ENCODE results near the gene TAPBP. TPM values are rescaled to one million over a fixed set of nuclear protein-coding genes. Genes with fewer than 3 reads are reported as not detected.
"Not testable (repeated sequence)": the region's sequence is repeated elsewhere in the genome, so short reads cannot be mapped to it uniquely, and the experiment has no call there.

Gene TAPBP
- polyA plus RNA-seq, 1 donor from 2014 or later: 605 TPM

DNA sequence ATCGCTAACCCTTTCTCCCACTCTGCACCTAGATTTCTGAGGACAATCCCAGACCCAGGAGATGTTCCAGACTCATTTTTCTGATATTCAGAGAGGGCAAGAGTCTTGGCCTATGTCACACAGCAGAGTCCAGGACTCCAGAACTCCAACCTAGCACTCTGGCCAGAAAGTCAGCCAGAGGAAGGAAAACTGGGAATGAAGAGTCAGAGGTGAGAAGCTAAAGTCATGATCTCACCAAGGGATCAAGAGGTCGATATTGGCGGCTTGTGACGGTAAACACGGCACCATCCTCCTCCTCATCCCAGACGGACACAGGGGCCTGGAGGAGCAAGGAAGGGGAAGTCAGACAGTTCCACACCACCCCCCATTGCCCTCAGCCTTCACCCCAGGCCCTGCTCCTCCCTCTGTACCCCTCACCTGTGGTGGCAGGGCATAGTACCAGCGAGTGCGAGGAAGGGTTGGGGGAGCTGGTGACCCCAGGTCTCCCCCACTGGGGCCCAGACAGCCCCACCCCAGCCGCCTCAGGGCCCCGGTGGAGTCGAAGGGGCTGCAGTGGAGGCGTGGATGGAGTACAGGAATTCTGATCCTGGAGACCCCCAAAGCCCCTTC is 17.0 kb downstream of the TAPBP start:
- H3K27me3 Mint-ChIP-seq: no peaks in the 10 kb centered on the region
- H3K4me1 Mint-ChIP-seq: peaks cover 15 to 22% (median 19%) of the 10 kb centered on the region in 3 donors
- H3K27ac Mint-ChIP-seq: peak overlapping the region; percentile 89 to 99 (median 99)
- no peaks in the 10 kb centered on the region for H3K9me3 Mint-ChIP-seq
- H3K4me3 Mint-ChIP-seq: peak overlapping the region; percentile 75 to 99 (median 95)
- peaks cover 6% of the 10 kb centered on the region for H3K36me3 Mint-ChIP-seq

DNA sequence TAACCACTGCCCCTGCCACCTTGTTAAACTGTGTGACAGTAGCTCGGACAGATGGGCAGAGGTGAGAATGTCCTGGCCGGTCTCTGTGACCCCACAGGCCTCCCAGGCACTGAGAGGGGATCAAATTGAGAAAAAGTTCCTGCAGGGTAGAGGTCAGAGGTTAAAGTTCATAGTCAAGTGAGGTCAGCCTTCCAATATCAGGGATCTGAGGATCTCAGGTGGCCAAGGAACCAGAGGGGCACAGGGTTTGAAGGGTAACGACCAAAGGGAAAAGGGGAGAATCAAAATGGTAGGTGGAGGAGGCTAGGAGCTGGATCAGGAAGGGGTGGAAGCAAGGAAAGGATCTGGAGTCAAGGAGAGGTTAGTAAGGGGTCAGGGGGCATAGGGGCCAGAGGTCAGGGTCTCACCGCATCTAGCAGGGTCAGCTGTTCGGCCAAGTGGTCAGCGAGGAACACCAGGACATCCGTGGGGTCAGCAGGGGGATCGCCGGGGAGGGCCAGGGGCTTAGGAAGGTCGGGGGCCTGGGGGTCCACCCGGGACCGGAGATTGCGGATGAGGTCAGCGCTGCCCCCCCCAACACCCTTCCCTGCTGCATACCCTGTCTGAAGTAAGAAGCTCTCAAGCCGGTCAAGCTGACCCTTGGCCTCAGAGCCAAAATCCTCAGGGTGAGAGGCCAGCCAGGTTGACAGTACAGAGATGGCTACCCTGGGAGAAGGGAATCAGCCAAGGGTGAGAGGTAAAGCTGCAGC is 18.1 kb downstream of the TAPBP start:
- H3K27ac Mint-ChIP-seq: no peak overlapping the region
- H3K9me3 Mint-ChIP-seq: no peaks in the 10 kb centered on the region
- H3K36me3 Mint-ChIP-seq: peaks cover 6% of the 10 kb centered on the region
- H3K4me3 Mint-ChIP-seq: peak overlapping the region in 3 of 4 donors; percentile 23 to 99 (median 43)
- peaks cover 14 to 25% (median 19%) of the 10 kb centered on the region in 3 donors for H3K4me1 Mint-ChIP-seq
- no peaks in the 10 kb centered on the region for H3K27me3 Mint-ChIP-seq

DNA sequence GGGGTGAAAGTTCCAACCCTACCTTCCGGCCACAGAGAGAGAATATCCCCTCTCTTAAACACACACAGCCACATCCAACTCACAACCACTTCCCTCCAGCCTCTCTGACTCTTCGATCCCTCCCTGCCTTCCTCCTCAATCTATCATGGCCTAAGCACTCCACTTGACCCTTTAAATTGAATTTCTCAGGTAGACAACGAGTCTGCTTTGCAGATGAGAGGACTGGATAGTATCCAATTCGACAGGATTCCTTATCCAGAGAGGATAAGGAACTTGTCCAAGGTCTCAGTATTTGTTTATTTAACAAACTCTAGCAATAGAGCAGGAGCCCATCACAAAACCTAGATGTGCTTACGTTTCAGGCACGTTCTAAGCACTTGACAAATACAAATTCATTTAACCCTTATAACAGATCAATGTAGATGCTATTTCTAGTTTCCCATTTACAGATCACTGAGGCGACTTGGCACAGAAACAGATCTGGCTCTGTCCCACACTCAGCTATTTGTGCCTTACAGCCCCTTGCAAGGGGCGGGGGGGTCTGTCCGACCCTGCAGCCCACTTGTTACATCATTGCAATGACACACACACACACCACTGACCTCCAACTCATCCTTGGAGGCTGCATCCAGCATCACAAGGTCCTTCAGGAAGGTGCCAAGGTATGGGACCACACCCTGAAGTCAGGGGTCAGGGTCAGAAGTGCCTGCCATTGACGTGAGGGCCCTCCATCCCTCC is 19.6 kb downstream of the TAPBP start:
- H3K27me3 Mint-ChIP-seq: no peaks in the 10 kb centered on the region
- H3K27ac Mint-ChIP-seq: peak overlapping the region in 2 of 3 donors; percentile 43 to 70
- H3K36me3 Mint-ChIP-seq: peaks cover 6% of the 10 kb centered on the region
- H3K9me3 Mint-ChIP-seq: no peaks in the 10 kb centered on the region
- peak overlapping the region in 2 of 4 donors; percentile 39 to 83 for H3K4me3 Mint-ChIP-seq
- H3K4me1 Mint-ChIP-seq: peaks cover 9 to 22% (median 21%) of the 10 kb centered on the region in 3 donors

DNA sequence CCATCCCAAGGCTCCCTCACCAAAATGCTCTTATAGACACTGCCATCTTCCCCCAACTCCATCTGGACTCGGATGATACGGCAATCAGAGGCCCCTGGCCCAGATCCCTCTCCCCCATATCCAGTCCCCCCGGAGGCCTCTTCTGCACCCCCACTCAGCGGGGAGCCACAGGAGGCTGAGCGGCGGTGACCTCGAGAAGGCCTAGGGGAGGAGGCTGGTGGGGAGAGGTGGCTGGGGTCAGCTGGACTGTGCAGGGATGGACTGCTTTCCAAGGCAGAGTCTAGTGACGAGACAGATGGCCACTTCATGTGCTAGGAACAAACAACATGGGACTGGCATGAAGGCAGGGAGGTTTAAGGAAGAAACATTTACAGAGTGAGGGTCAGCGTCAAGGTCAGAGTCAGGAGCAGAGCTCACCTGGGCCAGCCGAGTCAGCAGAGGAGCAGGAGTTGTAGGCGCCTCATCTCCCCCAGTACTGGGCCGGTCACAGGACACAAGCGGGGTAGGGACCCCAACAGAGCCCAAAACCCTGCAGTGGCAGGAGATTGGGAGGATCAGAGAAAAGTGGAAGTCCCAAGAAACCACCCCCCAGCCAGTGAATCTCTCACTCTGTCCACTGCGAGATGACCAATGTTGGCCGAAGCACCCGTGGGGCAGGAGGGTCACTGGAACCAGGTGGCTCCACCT is 20.7 kb downstream of the TAPBP start:
- Mint-ChIP-seq H3K27ac (no peak overlapping the region), H3K36me3 (peaks cover 8% of the 10 kb centered on the region), H3K4me1 (peaks cover 15 to 25% (median 24%) of the 10 kb centered on the region in 3 donors), H3K9me3 (no peaks in the 10 kb centered on the region), H3K27me3 (no peaks in the 10 kb centered on the region), H3K4me3 (peak overlapping the region in 2 of 4 donors; percentile 51 to 96)

DNA sequence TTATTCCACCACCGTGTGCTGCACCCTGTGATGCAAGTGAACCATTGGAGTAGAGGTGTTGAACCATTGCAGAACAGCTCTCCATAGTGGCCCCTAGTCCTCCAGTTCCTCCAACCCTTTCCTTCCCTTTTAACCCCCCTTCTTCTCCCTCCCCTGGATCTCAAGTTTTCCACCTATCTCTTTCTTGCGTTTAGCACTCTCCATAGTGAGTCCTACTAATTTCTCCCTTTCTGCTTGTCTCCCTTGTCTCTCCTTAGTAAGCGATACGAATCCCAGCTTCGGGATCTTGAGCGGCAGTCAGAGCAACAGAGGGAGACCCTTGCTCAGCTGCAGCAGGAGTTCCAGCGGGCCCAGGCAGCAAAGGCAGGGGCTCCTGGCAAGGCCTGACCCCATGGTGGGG is 23.4 kb downstream of the TAPBP start:
- H3K36me3 Mint-ChIP-seq: peaks cover 8% of the 10 kb centered on the region
- H3K4me1 Mint-ChIP-seq: peaks cover 15 to 34% (median 17%) of the 10 kb centered on the region in 3 donors
- H3K27me3 Mint-ChIP-seq: no peaks in the 10 kb centered on the region
- H3K4me3 Mint-ChIP-seq: peak overlapping the region; percentile 96 to 100 (median 98)
- H3K9me3 Mint-ChIP-seq: no peaks in the 10 kb centered on the region
- peak overlapping the region in 1 of 3 donors; percentile 64 for H3K27ac Mint-ChIP-seq

DNA sequence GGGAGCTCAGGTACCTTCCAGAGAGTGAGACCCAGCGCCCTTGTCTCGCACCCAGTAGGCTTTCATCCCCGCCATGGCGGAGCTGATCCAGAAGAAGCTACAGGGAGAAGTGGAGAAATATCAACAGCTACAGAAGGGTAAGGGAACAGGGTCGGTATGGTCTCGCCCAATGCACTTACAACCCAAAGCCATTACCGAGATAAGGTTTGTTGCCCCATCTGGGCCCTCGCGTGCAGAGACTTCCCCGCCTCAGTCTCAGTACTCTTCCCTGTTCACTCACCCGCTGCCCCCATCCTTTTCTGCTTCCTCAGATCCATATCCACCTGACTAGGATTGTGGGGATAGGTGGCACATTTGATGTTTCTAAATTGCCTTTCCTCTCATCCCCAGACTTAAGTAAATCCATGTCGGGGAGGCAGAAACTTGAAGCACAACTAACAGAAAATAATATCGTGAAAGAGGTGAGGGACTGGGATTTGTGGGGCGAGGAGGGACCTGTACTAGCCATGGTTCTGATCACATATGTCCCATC is 24.0 kb downstream of the TAPBP start:
- no peaks in the 10 kb centered on the region for H3K9me3 Mint-ChIP-seq
- peak overlapping the region; percentile 96 to 100 (median 98) for H3K4me3 Mint-ChIP-seq
- H3K27me3 Mint-ChIP-seq: no peaks in the 10 kb centered on the region
- H3K27ac Mint-ChIP-seq: peak overlapping the region; percentile 75 to 94 (median 79)
- peaks cover 8% of the 10 kb centered on the region for H3K36me3 Mint-ChIP-seq
- peaks cover 15 to 34% (median 17%) of the 10 kb centered on the region in 3 donors for H3K4me1 Mint-ChIP-seq

DNA sequence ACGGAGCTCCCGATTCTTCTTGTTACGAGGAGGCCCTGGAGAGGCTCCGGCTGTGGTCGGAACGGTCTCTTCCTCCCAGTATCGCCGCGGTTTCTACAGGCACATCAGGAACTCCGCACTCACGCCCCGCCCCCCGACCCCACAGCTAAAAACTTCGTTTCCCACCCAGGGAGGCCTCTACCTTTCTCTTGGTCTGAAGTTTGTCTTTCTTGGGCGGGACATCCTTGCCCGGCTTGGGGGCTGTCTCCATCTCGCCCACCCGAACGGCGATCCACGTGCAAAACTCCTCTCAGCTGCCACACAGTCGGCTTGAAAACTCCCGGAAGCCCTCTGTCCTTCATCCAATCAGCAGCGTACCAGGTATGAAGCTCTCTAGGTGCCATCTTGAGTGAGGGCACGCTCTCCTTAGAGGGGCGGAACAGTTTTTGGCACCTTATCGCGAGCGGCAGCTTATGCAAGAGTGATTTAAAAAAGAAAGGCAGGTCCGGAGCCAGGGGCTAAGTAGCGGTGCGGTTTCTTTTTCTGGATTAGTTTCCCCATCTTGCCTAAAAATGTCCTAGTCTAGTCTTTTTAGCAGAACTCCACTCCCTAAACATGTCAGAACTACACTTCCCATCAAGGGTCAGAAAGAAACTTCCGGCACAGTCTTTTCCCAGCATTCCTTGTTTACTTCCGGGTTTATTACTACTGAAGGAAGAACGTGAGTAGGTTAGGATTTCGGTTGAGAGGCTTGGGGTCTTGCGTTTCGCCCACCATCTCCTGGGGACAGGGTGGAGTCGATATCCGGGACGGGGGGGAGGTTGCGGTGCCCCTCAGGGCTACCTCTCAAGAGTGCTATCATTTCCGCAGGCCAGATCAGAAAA is 24.7 kb downstream of the TAPBP start, which contains the start of the genes PFDN6 and WDR46:
PFDN6 (plus strand) TSS at position 681 of the 863 bp plus-strand sequence. CDS start 256 bp downstream, outside the sequence.
WDR46 (minus strand) TSS at position 319 of the 863 bp plus-strand sequence; CDS start at position 250, 69 bp downstream.
- no peaks in the 10 kb centered on the region for H3K27me3 Mint-ChIP-seq
- peaks cover 15 to 34% (median 17%) of the 10 kb centered on the region in 3 donors for H3K4me1 Mint-ChIP-seq
- H3K27ac Mint-ChIP-seq: peak within 1 kb of the TSS; percentile 75 to 94 (median 79)
- peak within 1 kb of the TSS; percentile 96 to 100 (median 98) for H3K4me3 Mint-ChIP-seq
- H3K36me3 Mint-ChIP-seq: peaks cover 9% of the 10 kb centered on the region
- H3K9me3 Mint-ChIP-seq: no peaks in the 10 kb centered on the region

DNA sequence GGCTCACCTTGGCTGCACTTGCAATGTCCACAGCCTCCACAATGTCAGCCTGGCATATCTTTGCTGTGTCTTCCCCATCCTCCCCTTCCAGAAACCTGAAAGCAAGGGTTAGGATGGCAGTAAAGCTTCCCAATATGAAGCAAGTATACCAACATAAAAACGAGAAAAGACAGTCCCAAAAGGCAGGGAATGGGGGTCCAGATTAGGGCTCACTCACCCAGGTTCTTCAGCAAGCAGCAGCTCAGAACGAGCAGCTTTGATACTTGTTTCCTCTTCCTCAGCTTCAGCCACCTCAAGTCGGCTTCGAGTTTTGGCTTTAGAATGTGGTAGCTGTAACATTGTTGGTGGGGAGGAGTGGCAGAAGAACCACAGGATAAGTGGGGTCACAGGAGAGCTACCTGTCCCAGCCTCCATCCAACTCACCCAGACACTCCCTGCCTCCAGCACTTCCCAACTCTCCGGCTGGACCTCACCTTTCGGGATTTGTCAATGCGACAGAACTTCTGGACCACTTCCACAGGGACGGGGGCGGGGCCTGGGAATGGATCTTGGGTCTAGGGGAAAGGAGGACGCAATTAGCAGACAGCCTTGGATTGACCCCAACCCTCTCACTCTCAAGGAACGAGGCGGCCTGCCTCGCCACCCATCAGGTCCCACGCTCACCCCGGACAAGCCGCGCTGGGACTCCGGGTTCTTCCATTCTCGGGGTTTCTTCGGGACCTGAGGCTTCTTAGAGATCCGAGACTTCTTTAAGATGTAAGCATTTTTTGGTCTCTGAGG is 25.5 kb downstream of the TAPBP start:
- Mint-ChIP-seq H3K27me3 (no peaks in the 10 kb centered on the region), H3K9me3 (no peaks in the 10 kb centered on the region), H3K4me1 (peaks cover 15 to 34% (median 17%) of the 10 kb centered on the region in 3 donors), H3K4me3 (peak overlapping the region; percentile 96 to 100 (median 98)), H3K36me3 (peaks cover 8% of the 10 kb centered on the region), H3K27ac (peak overlapping the region; percentile 75 to 94 (median 79))

DNA sequence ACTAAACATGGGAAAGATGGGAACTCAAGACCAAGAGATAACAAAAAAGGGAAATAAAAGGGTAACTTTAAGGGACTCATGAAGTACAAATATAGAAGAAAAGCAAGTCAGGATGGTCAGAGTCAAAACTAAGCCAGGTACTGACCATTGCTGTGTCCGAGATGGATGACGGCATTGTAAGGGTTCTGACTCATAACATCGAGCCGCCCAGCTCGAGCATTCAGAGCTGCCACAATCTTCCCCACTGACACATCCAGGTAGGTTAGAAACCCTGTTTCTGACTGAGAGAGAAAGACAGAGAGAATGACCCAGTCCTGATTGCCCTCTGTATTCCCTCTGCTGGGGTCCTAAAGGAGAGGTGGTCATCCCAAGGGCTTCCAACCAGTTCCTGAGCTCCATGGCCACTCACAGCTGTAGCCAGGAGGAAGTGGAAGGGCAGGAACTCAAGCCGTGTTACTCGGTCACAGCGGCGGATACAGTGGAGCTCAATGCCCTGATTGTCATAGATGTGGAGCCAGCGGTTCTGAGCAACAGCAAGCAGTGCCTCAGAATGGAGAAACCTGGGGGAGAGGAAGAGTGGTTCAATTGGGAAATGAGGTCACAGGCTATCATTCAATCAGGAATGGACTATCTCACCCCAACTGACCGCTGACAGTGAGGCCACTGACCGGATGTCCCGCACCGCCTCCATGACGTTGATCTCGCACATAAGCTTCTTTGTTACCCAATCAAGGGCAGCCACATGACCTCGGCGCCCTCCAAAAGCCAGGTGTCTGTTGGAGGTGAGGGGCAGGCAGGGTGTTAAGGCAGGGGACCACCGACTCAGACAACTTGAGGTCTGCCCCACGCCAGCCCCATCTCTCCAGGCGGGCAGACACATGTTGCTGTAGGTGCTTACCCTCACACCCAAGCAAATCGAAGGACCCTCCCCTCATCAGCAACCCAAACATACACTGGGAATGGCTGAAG is 26.6 kb downstream of the TAPBP start:
- H3K9me3 Mint-ChIP-seq: no peaks in the 10 kb centered on the region
- H3K36me3 Mint-ChIP-seq: peaks cover 5% of the 10 kb centered on the region
- peak overlapping the region; percentile 57 to 98 (median 88) for H3K4me3 Mint-ChIP-seq
- peak overlapping the region in 2 of 3 donors; percentile 2 to 90 for H3K27ac Mint-ChIP-seq
- H3K27me3 Mint-ChIP-seq: no peaks in the 10 kb centered on the region
- H3K4me1 Mint-ChIP-seq: peaks cover 15 to 34% (median 17%) of the 10 kb centered on the region in 3 donors

DNA sequence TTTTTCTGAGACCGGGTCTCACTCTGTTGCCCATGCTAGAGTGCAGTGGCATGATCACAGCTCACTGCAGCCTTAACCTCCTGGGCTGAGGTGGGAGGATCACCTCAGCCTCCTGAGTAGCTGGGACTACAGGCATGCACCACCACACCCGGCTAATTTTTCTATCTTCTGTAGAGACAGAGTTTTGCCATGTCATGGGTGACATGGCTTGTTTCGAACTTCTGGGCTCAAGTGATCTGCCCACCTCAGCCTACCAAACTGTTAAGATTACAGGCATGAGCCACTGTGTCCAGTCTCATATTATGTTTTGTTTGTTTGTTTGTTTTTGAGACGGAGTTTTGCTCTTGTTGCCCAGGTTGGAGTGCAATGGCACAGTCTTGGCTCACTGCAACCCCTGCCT is 28.7 kb downstream of the TAPBP start:
- not testable (repeated sequence) for H3K27ac Mint-ChIP-seq, H3K4me3 Mint-ChIP-seq, H3K27me3 Mint-ChIP-seq, H3K9me3 Mint-ChIP-seq, H3K36me3 Mint-ChIP-seq
- H3K4me1 Mint-ChIP-seq: peaks cover 9 to 30% (median 16%) of the 10 kb centered on the region in 3 donors

DNA sequence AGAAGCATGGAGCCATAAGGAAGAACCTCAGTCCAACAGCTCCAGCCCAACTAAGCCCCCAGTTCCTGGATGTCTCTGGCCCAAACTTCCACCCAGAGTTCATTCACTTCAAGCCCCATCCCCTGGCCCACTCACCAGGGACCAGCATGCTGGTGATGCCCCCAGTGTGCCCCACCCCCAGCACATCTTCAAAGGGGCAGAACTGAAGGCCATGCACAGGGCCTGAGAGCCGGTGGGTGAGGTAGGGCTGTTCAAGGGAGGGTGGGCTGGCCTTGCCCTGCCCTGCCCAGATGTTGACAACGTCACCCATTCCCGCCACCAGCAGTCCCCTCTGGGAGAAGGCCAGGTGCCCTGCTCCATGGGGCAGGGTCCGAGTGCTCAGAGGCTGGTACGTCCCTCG is 33.3 kb downstream of the TAPBP start:
- peak overlapping the region in 1 of 4 donors; percentile 79 for H3K4me3 Mint-ChIP-seq
- peak overlapping the region in 2 of 3 donors; percentile 31 to 81 for H3K27ac Mint-ChIP-seq
- H3K4me1 Mint-ChIP-seq: peaks cover 15 to 26% (median 20%) of the 10 kb centered on the region in 3 donors
- peaks cover 1% of the 10 kb centered on the region for H3K36me3 Mint-ChIP-seq
- H3K27me3 Mint-ChIP-seq: no peaks in the 10 kb centered on the region
- H3K9me3 Mint-ChIP-seq: no peaks in the 10 kb centered on the region
